ENCODE data around the gene PRG3.
"Not testable (repeated sequence)": the region's sequence is repeated elsewhere in the genome, so short reads cannot be mapped to it uniquely, and the experiment has no call there.

Gene PRG3

GRCh38 chr11:57403003-57403801 lies 22.3 kb upstream of the PRG3 start:
- H3K9me3 Mint-ChIP-seq; DNase-seq (ENCODE audit: low spot score in 2 of 2); H3K27me3 Mint-ChIP-seq; H3K4me3 Mint-ChIP-seq; H3K36me3 Mint-ChIP-seq; H3K4me1 Mint-ChIP-seq; ATAC-seq (ENCODE audit: low read depth): not testable (repeated sequence)
- H3K27ac Mint-ChIP-seq: peak overlapping the region; percentile 25

- H3K27ac Mint-ChIP-seq: no peak overlapping the region
- peaks cover 3% of the 10 kb centered on the region for H3K9me3 Mint-ChIP-seq
- peaks cover under 1% of the 10 kb centered on the region for H3K36me3 Mint-ChIP-seq
- no peaks in the 10 kb centered on the region for H3K27me3 Mint-ChIP-seq
- peaks cover 3% of the 10 kb centered on the region for H3K4me1 Mint-ChIP-seq
- no peak for DNase-seq (ENCODE audit: low spot score in 2 of 2)
- ATAC-seq (ENCODE audit: low read depth): no peak
- H3K4me3 Mint-ChIP-seq: no peak overlapping the region
These were observed 21.4 kb upstream of the PRG3 start for GRCh38 chr11:57402188-57403002.

- H3K36me3 Mint-ChIP-seq: no peaks in the 10 kb centered on the region
- peaks cover 3% of the 10 kb centered on the region for H3K9me3 Mint-ChIP-seq
- peaks cover 3% of the 10 kb centered on the region for H3K4me1 Mint-ChIP-seq
- DNase-seq (ENCODE audit: low spot score in 2 of 2) (no peak), ATAC-seq (ENCODE audit: low read depth) (no peak)
- H3K27me3 Mint-ChIP-seq: no peaks in the 10 kb centered on the region
- H3K27ac Mint-ChIP-seq: no peak overlapping the region
- no peak overlapping the region for H3K4me3 Mint-ChIP-seq
These were observed 19.1 kb upstream of the PRG3 start for GRCh38 chr11:57399972-57400578.

- Mint-ChIP-seq H3K27ac (no peak overlapping the region), H3K27me3 (no peaks in the 10 kb centered on the region), H3K9me3 (peaks cover 3% of the 10 kb centered on the region), H3K4me1 (peaks cover 3% of the 10 kb centered on the region), H3K4me3 (no peak overlapping the region), H3K36me3 (no peaks in the 10 kb centered on the region)
- ATAC-seq (ENCODE audit: low read depth): no peak
- DNase-seq (ENCODE audit: low spot score in 2 of 2): no peak
These were observed 18.3 kb upstream of the PRG3 start for GRCh38 chr11:57399221-57399620.

GRCh38 chr11:57397394-57397990 lies 16.5 kb upstream of the PRG3 start:
- Mint-ChIP-seq H3K27me3 (no peaks in the 10 kb centered on the region), H3K9me3 (no peaks in the 10 kb centered on the region), H3K27ac (no peak overlapping the region), H3K4me1 (no peaks in the 10 kb centered on the region), H3K4me3 (no peak overlapping the region), H3K36me3 (no peaks in the 10 kb centered on the region)
- DNase-seq (ENCODE audit: low spot score in 2 of 2) (no peak), ATAC-seq (ENCODE audit: low read depth) (no peak)

- Mint-ChIP-seq H3K4me1 (no peaks in the 10 kb centered on the region), H3K27me3 (no peaks in the 10 kb centered on the region)
- ATAC-seq (ENCODE audit: low read depth): no peak
These were observed 15.8 kb upstream of the PRG3 start for GRCh38 chr11:57396744-57397143.

GRCh38 chr11:57395905-57396623 lies 15.1 kb upstream of the PRG3 start:
- H3K27me3 Mint-ChIP-seq: no peaks in the 10 kb centered on the region
- ATAC-seq (ENCODE audit: low read depth) (no peak), DNase-seq (ENCODE audit: low spot score in 2 of 2) (no peak)
- no peaks in the 10 kb centered on the region for H3K36me3 Mint-ChIP-seq
- no peaks in the 10 kb centered on the region for H3K4me1 Mint-ChIP-seq
- H3K4me3 Mint-ChIP-seq: no peak overlapping the region
- no peaks in the 10 kb centered on the region for H3K9me3 Mint-ChIP-seq
- no peak overlapping the region for H3K27ac Mint-ChIP-seq

More at GRCh38 chr11:57396744-57397143, 15.8 kb upstream of the PRG3 start:
- H3K36me3 Mint-ChIP-seq: no peaks in the 10 kb centered on the region
- H3K9me3 Mint-ChIP-seq: no peaks in the 10 kb centered on the region
- H3K4me3 Mint-ChIP-seq: no peak overlapping the region
- H3K27ac Mint-ChIP-seq: no peak overlapping the region
- DNase-seq (ENCODE audit: low spot score in 2 of 2): no peak

GRCh38 chr11:57394203-57394965 lies 13.4 kb upstream of the PRG3 start:
- DNase-seq (ENCODE audit: low spot score in 2 of 2): no peak
- H3K27ac Mint-ChIP-seq: no peak overlapping the region
- H3K27me3 Mint-ChIP-seq: no peaks in the 10 kb centered on the region
- no peak for ATAC-seq (ENCODE audit: low read depth)
- H3K36me3 Mint-ChIP-seq: no peaks in the 10 kb centered on the region
- no peaks in the 10 kb centered on the region for H3K9me3 Mint-ChIP-seq
- H3K4me1 Mint-ChIP-seq: no peaks in the 10 kb centered on the region
- H3K4me3 Mint-ChIP-seq: no peak overlapping the region

- DNase-seq (ENCODE audit: low spot score in 2 of 2) (no peak), ATAC-seq (ENCODE audit: low read depth) (no peak)
- no peak overlapping the region for H3K4me3 Mint-ChIP-seq
- H3K36me3 Mint-ChIP-seq: no peaks in the 10 kb centered on the region
- H3K27ac Mint-ChIP-seq: no peak overlapping the region
- no peaks in the 10 kb centered on the region for H3K27me3 Mint-ChIP-seq
- H3K4me1 Mint-ChIP-seq: no peaks in the 10 kb centered on the region
- H3K9me3 Mint-ChIP-seq: no peaks in the 10 kb centered on the region
These were observed 11.8 kb upstream of the PRG3 start for GRCh38 chr11:57392763-57393105.

GRCh38 chr11:57392066-57392762 lies 11.3 kb upstream of the PRG3 start:
- H3K27me3 Mint-ChIP-seq: no peaks in the 10 kb centered on the region
- H3K4me1 Mint-ChIP-seq: no peaks in the 10 kb centered on the region
- no peak overlapping the region for H3K4me3 Mint-ChIP-seq
- H3K27ac Mint-ChIP-seq: no peak overlapping the region
- DNase-seq (ENCODE audit: low spot score in 2 of 2): no peak
- H3K36me3 Mint-ChIP-seq: no peaks in the 10 kb centered on the region
- ATAC-seq (ENCODE audit: low read depth): no peak
- H3K9me3 Mint-ChIP-seq: no peaks in the 10 kb centered on the region

- ATAC-seq (ENCODE audit: low read depth) (no peak), DNase-seq (ENCODE audit: low spot score in 2 of 2) (no peak)
- H3K4me3 Mint-ChIP-seq: no peak overlapping the region
- H3K36me3 Mint-ChIP-seq: no peaks in the 10 kb centered on the region
- H3K27me3 Mint-ChIP-seq: no peaks in the 10 kb centered on the region
- H3K9me3 Mint-ChIP-seq: no peaks in the 10 kb centered on the region
- H3K27ac Mint-ChIP-seq: no peak overlapping the region
- no peaks in the 10 kb centered on the region for H3K4me1 Mint-ChIP-seq
These were observed 10.6 kb upstream of the PRG3 start for GRCh38 chr11:57391539-57391938.

- Mint-ChIP-seq H3K27me3 (no peaks in the 10 kb centered on the region), H3K27ac (no peak overlapping the region), H3K9me3 (no peaks in the 10 kb centered on the region), H3K4me3 (no peak overlapping the region), H3K36me3 (no peaks in the 10 kb centered on the region), H3K4me1 (no peaks in the 10 kb centered on the region)
- ATAC-seq (ENCODE audit: low read depth) (no peak), DNase-seq (ENCODE audit: low spot score in 2 of 2) (no peak)
These were observed 10.2 kb upstream of the PRG3 start for GRCh38 chr11:57391111-57391510.

- DNase-seq (ENCODE audit: low spot score in 2 of 2) (no peak), ATAC-seq (ENCODE audit: low read depth) (no peak)
- Mint-ChIP-seq H3K27me3 (peaks cover 2% of the 10 kb centered on the region), H3K27ac (no peak within 1 kb of the TSS), H3K4me1 (no peaks in the 10 kb centered on the region), H3K4me3 (no peak within 1 kb of the TSS), H3K9me3 (no peaks in the 10 kb centered on the region), H3K36me3 (no peaks in the 10 kb centered on the region)
These were observed 9.6 kb upstream of the PRG3 start, which contains the start of gene PRG2 for GRCh38 chr11:57390535-57390934. TSS of gene PRG2 (minus strand) at chr11:57390650. CDS start at chr11:57389944, 706 bp downstream.
